Type B pancreatic cell (in vitro differentiated cells): ENCODE data around the gene SLC1A6. TPM values are rescaled to one million over a fixed set of nuclear protein-coding genes. Genes with fewer than 3 reads are reported as not detected.

Experiments
- DNase-seq: peaks from one replicate; pipeline ENCODE4 v3.0.0; 2021; ENCODE audit warnings: mixed read lengths; ENCODE audit not compliant: unreplicated experiment; ENCODE audit errors: extremely low spot score
- H3K27ac Mint-ChIP-seq: 2 replicates; pipeline ENCODE4 v1.8.0; 2021; ENCODE audit warnings: mild to moderate bottlenecking, mixed read lengths
- H3K27me3 Mint-ChIP-seq: 2 replicates; pipeline ENCODE4 v1.8.0; 2021; ENCODE audit warnings: mixed read lengths
- H3K36me3 Mint-ChIP-seq: 2 replicates; pipeline ENCODE4 v1.8.0; 2021; ENCODE audit warnings: mixed read lengths
- H3K4me1 Mint-ChIP-seq: one replicate; pipeline ENCODE4 v1.8.0; 2021; ENCODE audit warnings: mixed read lengths; ENCODE audit not compliant: unreplicated experiment
- H3K4me3 Mint-ChIP-seq: 2 replicates; pipeline ENCODE4 v1.8.0; 2021; ENCODE audit warnings: mild to moderate bottlenecking, mixed read lengths
- H3K9me3 Mint-ChIP-seq: 2 replicates; pipeline ENCODE4 v1.8.0; 2021; ENCODE audit warnings: mixed read lengths
- total RNA-seq: library from RNA; stranded (reverse); gene quantifications from 2 replicates; pipeline ENCODE4 v1.2.1, GENCODE V29; 2021; ENCODE audit warnings: low replicate concordance
- TF ChIP-seq, protein P1 (sequence below): fragments of 200-600 bp; sonication (generic); conservative IDR thresholded peaks from 2 replicates; pipeline ENCODE4 v1.5.0; 2021; ENCODE audit warnings: antibody characterized with exemption, mild to moderate bottlenecking

The SLC1A6 gene
- total RNA-seq, 1 donor from 2014 or later = 6.4 TPM

DNA sequence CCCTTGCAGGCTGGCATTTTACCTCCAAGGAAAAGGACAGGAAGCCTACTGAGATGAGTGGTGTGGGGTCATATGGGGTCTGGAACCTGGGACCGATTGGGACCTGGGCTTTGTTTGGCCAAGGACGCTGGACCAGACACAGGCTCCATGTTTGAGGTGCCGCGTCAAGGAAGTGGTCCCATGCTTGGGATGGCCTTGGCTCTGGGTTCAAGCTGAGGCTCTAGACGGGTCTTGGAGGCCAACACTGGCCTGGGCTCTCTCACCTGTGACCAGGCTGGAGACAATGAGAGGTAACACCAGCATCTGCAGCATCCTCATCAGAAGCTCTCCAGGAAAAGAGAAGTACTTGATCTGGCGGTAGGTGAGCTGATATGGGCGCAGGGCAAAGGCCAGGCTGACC lies 8.2 kb downstream of the SLC1A6 start:
- no peaks in the 10 kb centered on the region for H3K27me3 Mint-ChIP-seq
- DNase-seq = no peak
- no peak overlapping the region for H3K4me3 Mint-ChIP-seq
- H3K9me3 Mint-ChIP-seq = no peaks in the 10 kb centered on the region
- H3K27ac Mint-ChIP-seq = no peak overlapping the region
- peaks cover 6% of the 10 kb centered on the region for H3K36me3 Mint-ChIP-seq
- TF ChIP-seq, protein P1, sequence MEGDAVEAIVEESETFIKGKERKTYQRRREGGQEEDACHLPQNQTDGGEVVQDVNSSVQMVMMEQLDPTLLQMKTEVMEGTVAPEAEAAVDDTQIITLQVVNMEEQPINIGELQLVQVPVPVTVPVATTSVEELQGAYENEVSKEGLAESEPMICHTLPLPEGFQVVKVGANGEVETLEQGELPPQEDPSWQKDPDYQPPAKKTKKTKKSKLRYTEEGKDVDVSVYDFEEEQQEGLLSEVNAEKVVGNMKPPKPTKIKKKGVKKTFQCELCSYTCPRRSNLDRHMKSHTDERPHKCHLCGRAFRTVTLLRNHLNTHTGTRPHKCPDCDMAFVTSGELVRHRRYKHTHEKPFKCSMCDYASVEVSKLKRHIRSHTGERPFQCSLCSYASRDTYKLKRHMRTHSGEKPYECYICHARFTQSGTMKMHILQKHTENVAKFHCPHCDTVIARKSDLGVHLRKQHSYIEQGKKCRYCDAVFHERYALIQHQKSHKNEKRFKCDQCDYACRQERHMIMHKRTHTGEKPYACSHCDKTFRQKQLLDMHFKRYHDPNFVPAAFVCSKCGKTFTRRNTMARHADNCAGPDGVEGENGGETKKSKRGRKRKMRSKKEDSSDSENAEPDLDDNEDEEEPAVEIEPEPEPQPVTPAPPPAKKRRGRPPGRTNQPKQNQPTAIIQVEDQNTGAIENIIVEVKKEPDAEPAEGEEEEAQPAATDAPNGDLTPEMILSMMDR = no peak
- H3K4me1 Mint-ChIP-seq = no peaks in the 10 kb centered on the region

DNA sequence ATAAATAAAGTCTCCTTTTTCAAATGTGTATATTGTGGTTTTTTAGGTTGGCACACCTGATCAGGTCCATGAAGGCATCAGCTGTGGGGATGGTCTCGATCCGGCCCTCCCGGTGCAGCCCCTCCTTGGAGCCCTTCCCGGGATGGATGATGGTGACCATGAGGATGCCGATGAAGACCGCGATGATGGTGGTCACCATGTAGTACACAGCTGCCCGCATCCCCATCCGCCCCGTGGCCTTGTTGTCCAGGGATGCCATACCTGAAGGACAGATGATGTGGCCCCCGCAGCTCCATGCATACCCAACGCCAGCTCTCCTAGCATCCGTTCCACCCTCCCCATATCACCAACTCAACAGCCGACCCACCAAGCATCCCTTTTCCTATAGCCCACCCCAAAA lies 11.4 kb downstream of the SLC1A6 start:
- H3K9me3 Mint-ChIP-seq = no peaks in the 10 kb centered on the region
- no peaks in the 10 kb centered on the region for H3K27me3 Mint-ChIP-seq
- no peaks in the 10 kb centered on the region for H3K4me1 Mint-ChIP-seq
- peaks cover 10% of the 10 kb centered on the region for H3K36me3 Mint-ChIP-seq
- H3K4me3 Mint-ChIP-seq = no peak overlapping the region
- no peak overlapping the region for H3K27ac Mint-ChIP-seq
- TF ChIP-seq, protein P1 = no peak
- no peak for DNase-seq

DNA sequence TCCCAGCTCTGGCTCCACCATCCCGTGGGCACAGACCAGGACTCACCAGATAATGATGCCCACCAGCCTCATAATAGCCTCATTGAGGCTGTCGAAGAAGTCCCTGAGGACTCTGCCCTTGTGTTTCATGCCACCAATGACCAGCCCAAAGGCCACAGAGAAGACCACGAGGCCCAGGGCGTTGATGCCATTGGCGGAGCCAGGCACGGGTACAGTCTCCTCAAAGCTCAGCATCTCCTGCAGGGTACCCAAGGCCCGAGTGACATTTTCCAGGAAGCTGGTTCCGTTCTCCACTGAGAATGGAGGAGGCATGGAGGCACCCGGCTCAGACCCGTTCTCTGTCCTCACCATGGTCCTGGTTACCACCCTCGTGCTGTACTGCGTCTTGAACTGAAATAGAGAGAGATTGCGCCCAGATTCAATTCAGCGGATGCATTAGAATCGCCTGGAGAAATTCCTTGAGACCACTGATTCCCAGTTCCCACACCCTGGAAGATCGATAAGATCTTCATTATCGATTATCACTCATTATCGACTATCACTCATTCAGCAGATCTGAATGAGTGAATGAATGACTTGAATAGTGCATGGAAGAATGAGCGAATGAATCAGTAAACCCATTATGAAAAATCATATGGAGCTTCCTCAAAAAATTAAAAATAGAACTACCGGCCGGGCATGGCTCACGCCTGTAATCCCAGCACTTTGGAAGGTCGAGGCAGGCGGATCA lies 17.5 kb downstream of the SLC1A6 start:
- TF ChIP-seq, protein P1 = no peak
- Mint-ChIP-seq H3K27me3 (no peaks in the 10 kb centered on the region), H3K4me1 (no peaks in the 10 kb centered on the region), H3K4me3 (no peak overlapping the region), H3K27ac (no peak overlapping the region), H3K36me3 (peaks cover 9% of the 10 kb centered on the region), H3K9me3 (peaks cover 10% of the 10 kb centered on the region)
- no peak for DNase-seq

DNA sequence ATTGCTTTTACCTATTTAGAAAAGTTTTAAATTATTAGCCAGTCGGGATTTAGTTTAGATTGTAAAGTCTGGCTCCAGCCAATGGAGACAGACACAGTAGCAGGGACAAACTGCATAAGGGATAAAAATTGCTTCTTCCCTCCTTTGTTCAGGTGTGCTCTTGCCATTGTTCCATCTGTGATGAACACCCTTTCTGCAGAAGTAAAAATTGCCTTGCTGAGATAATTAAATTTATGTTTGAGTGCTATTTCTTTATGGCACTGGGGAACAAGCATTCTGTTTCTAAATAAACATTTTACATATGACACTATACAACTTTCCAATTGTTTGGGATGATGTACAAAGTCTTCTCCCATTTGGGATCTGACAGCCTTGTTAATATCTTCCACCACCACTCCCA lies 20.4 kb downstream of the SLC1A6 start:
- no peak for DNase-seq
- Mint-ChIP-seq H3K9me3 (peaks cover 18% of the 10 kb centered on the region), H3K4me1 (no peaks in the 10 kb centered on the region), H3K27me3 (no peaks in the 10 kb centered on the region), H3K4me3 (no peak overlapping the region), H3K36me3 (peaks cover 8% of the 10 kb centered on the region), H3K27ac (no peak overlapping the region)
- TF ChIP-seq, protein P1 = no peak

DNA sequence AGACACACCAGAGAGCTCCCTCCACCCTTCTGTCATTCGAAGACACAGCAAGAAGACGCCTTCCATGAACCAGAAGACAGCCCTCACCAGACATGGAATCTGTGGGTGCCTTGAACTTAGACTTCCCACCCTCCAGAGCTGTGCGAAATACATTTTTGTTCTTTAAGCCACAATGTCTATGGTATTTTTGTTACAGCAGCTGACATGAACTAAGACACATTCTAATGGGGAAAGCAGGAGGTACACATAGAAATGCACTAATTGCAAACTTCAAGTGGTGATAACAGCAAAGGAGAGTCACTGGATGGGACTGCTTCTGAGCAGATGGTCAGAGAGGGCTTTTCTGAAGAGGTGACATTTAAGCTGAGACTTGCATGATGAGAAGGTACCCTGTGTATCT lies 22.2 kb downstream of the SLC1A6 start:
- TF ChIP-seq, protein P1 = no peak
- Mint-ChIP-seq H3K27me3 (no peaks in the 10 kb centered on the region), H3K4me1 (no peaks in the 10 kb centered on the region), H3K27ac (no peak overlapping the region), H3K36me3 (peaks cover 5% of the 10 kb centered on the region), H3K4me3 (no peak overlapping the region), H3K9me3 (peaks cover 18% of the 10 kb centered on the region)
- no peak for DNase-seq
